ENCODE data around the gene LRRN4.

LRRN4 gene

DNA sequence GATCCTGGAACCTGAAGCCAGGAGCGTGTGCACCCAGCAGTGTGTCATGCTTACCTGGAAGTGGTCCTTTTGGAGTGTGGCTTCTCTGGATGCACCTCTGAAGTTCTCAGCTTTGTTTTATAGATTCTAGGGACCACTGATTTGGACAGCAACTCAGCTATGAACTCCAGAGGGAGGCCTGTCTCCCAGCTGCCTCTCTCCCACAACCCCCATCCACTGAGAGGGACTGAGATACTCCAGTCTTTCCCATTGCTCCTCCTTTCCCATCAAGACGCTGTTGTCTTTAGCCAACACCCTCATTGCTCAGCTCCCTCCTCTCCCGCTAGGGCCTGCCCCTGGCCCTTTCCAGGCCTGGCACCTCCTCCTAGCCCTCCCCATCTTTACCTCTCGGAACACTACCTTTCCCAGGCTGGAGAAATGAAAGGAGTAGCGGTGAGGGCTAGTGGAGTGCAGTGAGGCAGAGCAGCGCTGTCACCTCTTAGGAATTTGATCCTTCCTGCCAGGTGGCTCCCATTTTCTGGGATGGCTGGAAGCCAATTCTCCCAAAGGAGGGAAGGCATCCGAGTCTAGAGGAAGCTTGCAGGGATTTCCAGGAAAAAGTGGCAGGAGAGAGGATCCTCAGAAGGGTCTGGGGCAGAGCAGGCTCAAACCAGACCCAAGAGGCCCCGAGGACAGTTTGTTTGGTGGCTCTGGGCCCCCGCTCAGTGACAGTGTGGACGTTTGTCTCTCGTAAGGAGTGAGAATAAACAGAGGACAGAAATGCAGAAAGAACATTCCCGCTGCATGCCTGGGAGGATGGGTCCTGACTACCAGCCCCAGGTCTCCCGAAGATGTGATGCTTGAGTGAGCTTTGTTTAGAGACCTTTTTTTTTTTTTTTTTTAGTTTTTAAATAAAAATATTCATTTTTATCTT lies at the start of gene LRRN4:
Gene LRRN4, minus strand, starts transcription at position 285 of the 913 bp plus-strand sequence. CDS start 1,261 bp downstream, outside the sequence.
- DNase-seq: no peak

DNA sequence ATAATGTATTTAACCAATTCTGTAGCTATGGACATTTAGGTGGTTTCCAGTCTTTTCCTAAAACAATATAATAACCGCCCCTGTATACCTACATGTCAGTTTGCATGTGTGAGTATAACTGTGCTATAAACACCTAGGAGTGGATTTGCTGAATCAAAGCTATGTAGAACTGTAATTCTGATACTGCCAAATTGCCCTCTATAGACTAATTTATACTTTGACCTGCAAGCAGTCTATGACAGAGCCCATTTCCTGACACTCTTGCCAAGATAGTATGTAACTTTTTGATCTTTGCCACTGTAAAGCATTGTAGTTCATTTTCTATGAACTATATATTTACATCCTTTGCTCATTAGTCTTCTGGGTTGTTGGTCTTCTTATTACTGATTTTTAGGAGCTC lies 49.4 kb upstream of the LRRN4 start:
- DNase-seq: no peak

DNA sequence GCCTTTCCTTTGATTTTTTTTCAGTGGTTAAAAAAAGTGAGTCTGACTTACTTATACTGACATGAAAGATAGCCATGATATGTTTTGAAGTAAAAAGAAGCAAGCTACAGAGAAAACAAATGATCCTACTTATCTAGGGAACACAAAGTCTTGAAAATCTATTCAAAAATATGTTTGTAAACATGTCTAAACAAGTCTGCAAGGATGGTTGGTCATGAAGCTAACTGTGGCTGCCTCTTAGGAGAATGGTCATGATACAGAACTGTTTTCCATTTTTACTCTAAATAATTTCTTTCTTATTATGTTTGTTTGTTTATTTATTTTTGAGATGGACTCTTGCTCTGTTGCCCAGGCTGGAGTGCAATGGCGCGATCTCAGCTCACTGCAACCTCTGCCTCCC lies 47.5 kb upstream of the LRRN4 start:
- no peak for DNase-seq

DNA sequence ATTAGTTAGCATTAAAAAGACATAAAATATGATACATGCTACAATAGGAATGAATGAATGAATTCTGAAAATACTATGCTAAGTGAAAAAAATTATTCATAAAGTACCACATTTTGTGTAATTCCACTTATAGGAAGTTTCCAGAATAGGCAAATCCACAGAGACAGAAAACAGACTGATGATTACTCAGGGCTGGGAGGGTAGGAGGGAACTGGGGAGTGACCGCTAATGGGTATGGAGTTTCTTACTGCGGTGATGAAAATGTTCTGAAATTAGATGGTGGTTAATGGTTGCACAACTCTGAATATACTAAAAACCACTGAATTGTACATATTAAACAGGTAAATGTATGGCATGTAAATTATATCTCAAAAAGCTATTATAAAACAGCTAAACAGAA lies 46.4 kb upstream of the LRRN4 start:
- no peak for DNase-seq

DNA sequence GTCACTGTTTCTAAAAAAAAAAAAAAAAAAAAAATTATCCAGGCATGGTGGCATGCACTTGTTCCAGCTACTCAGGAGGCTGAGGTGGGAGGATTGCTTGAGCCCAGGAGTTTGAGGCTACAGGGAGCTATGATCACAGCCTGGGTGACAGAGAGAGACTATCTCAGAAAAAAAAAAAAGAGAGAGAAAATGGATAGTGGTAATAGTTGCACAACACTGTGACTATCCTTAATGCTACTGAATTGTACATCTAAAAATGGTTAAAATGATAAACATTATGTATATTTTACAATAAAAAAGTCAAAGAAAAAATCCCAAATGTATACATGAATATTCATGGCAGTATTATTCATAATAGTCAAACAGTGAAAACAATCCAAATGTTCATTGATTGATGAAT lies 46.0 kb upstream of the LRRN4 start:
- no peak for DNase-seq

DNA sequence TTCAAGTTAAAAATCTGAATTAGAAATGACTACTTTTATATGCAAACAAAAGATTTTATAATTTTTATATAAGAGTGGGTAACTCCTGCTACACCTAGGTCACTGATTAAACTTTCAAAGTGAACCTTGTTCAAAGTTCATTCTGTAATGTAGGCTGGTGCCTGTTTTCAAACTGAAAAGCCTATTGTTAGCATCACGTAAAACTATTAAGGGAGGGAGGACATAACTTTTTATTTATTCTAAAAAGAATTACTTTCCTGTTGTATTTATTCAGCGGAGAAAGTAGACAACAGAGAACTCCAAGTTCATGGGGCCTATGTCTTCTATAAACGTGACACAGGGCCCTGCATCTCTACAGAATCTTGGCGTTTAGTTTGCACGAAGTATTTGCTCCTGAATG lies 41.5 kb upstream of the LRRN4 start:
- DNase-seq: no peak

DNA sequence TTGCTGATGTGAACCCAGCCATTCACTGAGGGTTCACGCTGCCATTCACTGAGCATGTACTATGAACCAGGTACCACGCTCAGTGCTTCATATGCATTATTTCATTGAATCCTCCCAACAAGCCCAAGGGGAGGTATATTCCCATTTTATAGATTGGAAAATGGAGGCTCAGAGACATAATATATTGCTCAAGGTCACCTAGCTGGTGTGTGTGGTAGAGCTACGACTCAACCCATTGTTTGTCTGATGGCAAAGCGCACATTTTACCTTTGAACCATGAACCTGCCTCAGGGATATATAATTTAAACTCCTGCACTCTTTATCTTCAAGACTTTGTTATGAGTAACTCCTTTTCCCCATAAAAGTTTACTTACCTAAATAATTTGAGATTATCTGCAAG lies 40.7 kb upstream of the LRRN4 start:
- DNase-seq: no peak

DNA sequence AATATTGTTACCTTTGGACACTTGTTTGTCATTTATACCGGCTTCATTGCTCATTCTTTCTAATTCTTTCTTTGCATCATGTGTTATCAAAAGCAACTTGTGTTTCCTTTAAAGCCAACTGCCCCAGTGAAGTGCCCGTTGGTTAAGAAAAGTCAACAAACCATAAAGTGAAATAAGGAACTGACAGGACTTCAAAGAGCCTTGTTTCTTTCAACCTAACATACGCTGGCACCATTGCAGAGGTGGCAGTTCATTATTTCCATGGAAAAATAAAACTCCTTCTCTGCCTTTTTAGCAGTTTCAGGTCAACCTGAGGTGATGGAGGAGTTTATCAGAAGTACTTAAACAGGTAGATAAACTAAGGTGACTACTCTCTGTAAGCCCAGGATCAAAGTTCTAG lies 40.2 kb upstream of the LRRN4 start:
- no peak for DNase-seq

DNA sequence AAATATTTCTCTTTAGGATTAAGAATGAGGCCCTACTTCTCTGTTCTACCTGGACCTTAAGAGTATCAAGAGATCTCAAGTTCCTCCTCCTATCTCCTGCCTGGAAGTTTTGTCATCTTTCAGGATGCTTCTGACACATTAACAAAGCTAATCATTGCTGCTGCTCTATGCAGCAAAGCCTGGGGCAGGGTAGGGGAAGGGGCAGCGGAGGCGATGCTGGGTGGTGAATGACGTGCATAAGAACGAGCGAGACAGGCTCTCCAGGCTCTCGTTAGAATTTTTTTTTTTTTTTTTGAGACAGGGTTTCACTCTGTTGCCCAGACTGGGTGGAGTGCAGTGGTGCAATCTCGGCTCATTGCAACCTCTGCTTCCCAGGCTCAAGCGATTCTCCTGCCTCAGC lies 37.8 kb upstream of the LRRN4 start:
- DNase-seq: no peak

DNA sequence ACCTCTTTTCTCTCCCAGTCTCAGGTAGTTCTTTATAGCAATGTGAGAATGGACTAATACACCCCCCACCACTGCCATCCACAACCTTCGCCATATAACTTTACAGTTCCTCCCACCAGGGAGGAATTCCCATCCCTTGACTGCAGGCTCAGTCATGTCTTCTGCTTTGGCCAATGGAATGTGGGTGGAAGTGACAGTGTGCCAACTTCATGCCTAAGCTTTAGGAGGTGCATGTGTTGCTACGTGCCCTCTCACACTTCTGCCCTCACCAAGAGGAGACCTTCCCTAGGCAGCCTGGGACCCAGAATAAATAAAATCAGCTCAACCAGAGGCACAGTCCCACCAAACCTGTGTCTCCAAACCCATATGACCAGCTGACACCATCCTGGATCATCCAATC lies 33.0 kb upstream of the LRRN4 start:
- no peak for DNase-seq

DNA sequence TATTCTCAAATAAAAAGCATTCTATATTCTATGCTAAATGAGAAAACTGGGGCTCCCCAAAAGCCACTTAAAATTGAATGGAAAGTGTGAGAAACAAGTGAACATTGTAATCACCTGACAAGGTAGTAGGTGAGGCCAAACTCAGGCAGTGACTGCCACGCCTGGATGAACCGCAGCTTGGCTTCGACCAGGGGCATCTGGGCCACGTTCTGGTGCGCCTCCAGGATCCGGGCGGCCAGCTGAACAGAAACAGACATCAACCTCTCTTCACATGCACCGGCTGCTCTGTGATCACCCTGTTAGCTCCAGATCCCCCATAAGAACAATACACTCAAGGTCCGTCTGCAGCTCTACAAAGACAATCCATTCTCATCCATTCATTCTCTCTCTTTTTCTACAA lies 30.1 kb upstream of the LRRN4 start:
- no peak for DNase-seq

DNA sequence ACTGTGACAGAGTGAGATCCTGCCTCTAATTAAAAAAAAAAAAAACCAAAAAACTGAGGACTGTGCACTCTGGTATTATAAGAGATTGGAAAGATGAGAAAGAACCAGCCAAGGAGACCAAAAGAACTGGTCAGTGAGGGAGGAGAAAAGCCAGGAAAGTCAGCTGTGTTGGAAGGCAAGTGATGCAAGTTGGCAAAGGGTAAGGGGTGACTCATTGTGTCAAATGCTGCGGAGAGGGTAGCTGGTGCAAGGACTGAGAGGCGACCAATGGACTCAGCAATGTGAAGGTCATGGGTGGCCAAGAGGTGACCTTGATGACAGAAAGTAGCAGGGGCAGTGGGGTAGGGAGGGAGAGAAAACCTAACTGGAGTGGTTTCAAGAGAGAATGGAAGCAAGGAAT lies 27.4 kb upstream of the LRRN4 start:
- no peak for DNase-seq

DNA sequence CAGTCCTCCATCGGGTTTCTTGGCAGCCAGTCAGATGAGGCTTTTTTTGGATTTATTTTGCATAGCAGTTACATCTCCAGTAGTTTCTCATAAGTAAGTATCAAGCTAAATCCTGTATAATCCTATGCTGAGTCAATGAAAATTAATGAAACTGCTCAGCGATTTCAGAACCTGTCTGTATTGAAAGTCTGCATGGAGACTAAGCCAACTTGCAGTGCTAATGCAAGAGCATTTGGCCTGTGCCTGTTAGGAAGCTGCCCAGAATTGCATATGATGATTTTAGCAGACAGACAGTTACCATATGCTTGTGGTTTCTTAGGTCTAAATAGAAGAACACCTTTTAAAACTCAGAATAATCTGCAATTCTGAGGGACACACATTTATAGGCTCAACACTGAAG lies 25.2 kb upstream of the LRRN4 start:
- peak; percentile 51 for DNase-seq

DNA sequence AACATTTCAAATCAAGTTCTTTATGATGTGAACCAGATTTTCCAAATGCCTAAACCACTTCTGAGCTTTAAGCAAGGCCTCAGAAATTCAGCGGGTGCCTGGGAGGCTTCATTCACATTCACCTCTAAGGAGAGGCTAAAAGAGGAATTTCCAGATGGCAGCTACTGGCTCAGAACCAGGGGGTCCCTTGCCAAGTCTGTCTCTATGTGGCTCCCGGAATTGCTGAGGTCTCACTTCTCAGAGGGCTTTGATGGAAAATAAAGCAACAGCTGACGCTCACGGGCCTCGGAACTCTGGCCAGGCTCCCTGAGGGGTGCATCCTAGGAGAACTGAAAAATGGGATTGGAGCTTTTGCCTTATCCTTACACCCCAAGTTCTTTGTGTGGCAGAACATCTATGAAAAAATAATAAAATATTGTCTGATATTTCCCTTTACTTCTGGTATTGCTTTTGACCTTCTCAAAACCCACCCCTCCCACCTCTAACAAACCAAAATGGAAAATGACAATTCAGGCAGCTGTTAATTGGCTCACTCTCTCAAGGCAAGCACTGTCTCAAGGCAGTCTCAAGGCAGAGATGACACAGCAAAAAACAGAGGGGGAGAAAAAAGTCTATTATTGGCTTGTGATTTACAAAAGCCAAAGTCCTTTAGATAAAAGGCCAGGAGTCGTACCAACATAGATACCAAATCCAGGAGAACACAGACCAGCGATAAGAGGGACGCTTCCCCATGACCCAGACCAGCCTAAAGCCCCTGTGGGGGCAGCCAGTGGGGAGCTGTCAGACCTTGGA lies 21.8 kb upstream of the LRRN4 start:
- peak; percentile 90 for DNase-seq

DNA sequence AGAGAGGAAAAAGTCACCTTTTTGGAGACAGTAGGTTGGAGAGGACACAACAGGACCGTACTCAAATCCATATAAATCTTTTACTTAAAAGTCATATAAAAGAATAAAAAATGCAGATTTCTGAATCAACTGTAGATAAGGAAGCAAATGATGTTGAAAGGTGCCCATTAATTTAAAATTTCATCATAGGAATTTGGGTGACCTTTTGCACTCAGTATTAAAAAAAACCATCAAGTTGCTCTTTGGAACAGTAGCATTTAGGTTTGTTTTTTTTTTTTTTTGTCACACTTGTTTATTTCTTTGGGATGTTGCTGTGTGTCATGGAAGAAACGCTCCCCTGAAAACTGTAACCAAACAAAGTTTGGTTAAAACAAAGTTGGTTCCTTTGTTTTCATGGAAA lies 20.9 kb upstream of the LRRN4 start:
- no peak for DNase-seq

DNA sequence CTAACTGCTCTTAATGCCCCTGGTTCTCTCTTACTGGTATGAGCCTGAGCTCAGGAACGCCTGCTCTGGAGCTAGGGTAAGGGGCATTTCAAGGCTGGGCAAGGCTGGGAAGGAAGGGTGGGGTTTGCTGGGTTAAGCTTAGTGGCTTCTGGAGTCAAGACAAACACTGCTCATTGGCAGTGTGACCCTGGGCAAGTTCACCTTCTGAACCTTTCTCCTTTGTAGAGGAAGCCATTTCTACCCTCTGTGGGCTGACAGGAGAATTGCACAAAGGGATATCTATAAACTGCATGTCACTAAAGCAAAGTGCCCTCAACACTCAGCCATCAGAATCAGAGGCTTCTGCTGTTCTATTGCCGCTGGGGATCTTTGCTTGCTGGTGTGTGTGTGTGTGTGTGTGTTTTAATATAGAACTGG lies 20.3 kb upstream of the LRRN4 start:
- peak; percentile 45 for DNase-seq

DNA sequence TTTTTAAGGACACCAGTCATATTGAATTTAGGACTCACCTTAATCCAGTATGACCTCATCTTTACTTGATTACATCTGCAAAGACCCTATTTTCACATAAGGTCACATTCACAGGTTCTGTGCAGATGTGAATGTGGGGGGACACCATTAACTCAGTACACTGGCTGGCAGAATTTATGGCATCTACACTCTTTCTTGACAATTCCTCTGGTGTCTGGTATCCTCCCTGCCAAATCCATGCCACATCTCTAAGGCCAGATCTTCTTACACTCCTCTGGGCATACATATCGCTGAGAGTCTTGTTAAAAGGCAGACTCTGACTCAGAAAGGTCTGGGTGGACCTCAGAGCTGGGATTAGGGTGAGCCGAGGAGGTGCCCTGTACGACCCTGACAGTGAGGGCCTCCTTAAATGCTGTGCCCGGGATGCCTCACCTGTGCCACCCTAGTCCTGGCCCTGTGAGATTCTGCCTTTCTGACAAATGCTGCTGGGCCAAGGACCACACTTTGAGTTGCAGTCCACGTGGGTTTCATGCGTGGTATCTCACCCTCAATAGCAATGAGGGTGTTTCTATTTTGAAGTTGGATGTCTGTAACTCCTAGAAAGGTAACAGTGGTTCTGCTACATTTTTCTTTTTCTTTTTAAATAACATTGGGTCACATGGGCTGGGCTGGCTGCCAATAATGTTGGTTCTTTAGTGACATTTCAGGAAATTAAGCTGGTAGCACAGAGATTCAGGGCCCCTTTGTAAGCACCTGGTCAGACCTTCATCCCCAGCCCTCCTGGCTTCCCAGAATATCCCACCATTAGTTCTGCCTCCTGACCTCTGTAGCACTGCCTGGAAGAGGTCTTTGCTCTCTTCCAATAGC lies 17.2 kb upstream of the LRRN4 start:
- DNase-seq: peak; percentile 38

DNA sequence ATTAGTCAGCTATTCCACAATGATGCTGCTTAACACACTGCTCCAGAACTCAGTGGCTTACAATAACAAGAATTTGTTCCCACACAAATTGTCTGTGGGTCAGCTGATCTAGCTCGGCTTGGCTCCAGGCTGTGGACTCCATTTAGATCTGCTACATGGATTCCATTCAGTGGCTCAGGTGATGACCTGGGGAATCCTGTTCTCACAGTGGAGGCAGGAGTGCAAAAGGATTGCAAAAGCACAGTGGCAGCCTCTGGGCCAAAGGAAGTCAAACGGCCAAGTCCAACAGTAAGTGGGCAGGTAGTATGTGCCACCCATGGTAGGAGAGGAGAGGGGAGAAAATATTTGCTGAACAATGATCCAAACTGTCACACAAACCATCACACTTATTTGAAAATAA lies 15.8 kb upstream of the LRRN4 start:
- no peak for DNase-seq

DNA sequence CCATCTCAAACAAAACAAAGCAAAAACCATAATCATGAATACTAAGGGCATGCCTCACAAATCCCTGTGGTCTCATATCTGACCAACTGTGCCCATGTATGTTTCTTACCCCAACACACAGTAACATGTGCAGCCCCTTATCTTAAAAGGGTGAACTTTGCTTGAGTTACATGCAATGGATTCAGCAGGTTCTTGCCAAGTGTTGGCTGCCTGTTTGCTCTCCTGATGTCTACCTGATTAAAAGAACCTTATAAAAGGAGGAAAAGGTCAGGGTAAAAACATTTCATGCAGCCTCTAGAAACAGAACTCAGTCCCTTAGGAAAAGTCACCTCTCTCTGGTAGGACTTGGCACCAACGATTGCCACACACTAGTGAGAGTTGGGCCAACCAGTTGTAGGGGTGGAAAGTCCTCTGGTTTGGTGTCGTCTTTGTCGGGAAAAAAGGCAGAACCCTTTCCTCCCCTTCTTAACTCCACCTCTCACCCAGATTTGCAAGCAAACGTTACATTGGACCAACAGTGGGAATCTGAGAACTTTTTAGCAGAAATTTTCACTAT lies 14.0 kb upstream of the LRRN4 start:
- DNase-seq: no peak

DNA sequence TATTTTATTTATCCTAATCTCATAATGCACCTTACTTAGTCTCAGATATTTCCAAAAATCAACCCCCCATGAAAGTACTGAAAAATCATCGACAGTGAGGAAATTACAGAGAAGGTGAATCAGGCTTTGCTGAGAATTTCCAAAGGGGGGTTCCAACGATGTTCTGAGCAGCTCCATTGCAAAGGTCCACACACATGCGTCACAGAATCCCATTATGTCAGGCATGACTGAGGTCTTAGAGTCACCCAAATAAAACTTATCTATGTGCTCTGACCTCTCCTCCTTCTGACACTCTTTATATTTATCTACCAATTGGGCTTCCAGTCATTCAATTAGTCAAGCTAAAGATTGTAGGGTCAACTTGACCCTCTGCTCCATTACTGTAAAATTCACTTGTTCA lies 12.7 kb upstream of the LRRN4 start:
- DNase-seq: no peak

DNA sequence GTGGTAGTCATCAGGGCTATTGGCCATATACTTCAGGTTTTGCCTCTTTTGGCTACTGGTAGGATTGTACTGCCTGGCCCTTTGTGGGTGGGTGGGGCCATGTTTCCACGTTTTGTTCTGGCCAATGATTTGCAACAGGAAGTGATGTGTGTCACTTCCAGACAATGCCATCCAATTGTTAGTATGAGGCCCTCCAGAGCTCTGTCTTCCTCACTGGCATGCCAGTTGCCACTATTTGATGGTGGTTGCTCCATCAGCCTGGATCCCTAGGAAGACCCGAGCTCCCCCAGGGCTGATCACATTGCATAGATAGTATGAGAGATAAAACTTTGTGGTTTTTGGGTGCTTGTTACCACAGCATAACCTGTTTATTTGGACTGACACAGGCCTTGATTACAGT lies 7.7 kb upstream of the LRRN4 start:
- DNase-seq: no peak

DNA sequence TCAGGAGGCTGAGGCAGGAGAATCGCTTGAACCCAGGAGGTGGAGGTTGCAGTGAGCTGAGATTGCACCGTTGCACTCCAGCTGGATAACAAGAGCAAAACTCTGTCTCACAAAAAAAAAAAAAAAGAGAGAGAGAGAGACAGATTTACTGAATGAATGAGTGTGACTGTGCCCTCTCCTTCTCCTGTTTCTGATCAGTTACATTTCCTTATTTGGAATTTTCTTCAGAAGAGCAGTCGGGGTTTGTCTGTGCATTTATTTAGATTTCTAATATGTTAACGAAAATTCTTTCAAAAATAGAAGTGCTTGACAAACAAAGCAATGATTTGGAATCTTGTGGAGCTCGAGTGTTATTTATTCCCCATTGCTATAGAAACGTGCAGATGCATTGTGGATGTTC lies 6.4 kb upstream of the LRRN4 start:
- no peak for DNase-seq

Measured in RPMI8226 (cell line).